ENCODE results near the gene UBR3.
"Not testable (repeated sequence)": the region's sequence is repeated elsewhere in the genome, so short reads cannot be mapped to it uniquely, and the experiment has no call there.

The UBR3 gene

GRCh38 chr2:169865492-169865891, 38.2 kb downstream of the UBR3 start:
- Histone ChIP-seq H3K4me1 (ENCODE audit: control insufficient read depth, insufficient read depth, low read length) (no peaks in the 10 kb centered on the region), H3K9me3 (ENCODE audit: control insufficient read depth, insufficient read depth, low read depth, low read length) (no peaks in the 10 kb centered on the region), H3K36me3 (ENCODE audit: control insufficient read depth in 2 of 2, insufficient read depth in 1 of 2, low read length in 2 of 2) (no peaks in the 10 kb centered on the region), H3K4me3 (ENCODE audit: low read depth, low read length) (no peak overlapping the region), H3K27ac (ENCODE audit: extremely low read depth, low read depth, low read length) (no peak overlapping the region)
- ChIA-PET CTCF (interaction anchor here (0.7 to 1.8 kb wide), 2 partner anchors 28 to 41 kb away, joined by 3 to 8 read pairs; partner anchors contain the start of gene METTL5), POLR2A (no interaction called here)
- TF ChIP-seq PRDM1 (tag by site-specific recombination; IDR thresholded peaks at IDR 0.05) (peak; percentile 83), BCL11B (tag by site-specific recombination; IDR thresholded peaks at IDR 0.05; ENCODE audit: low read depth) (no peak)

- not testable (repeated sequence) for H3K4me3 ChIP-seq (ENCODE audit: low read depth, low read length); H3K36me3 ChIP-seq (ENCODE audit: control insufficient read depth in 2 of 2, insufficient read depth in 1 of 2, low read length in 2 of 2); H3K4me1 ChIP-seq (ENCODE audit: control insufficient read depth, insufficient read depth, low read length); H3K9me3 ChIP-seq (ENCODE audit: control insufficient read depth, insufficient read depth, low read depth, low read length); H3K27ac ChIP-seq (ENCODE audit: extremely low read depth, low read depth, low read length)
- POLR2A ChIA-PET = interaction anchor here (0.7 kb wide), 1 partner anchor 327 kb away, joined by 3 read pairs; no protein-coding TSS in a partner anchor
- TF ChIP-seq EGR2 (tag by site-specific recombination; IDR thresholded peaks at IDR 0.05; ENCODE audit: low read depth) (0 out of 2 replicates have a peak, but pooled peaks have one; percentile 37), ZFHX2 (tag by site-specific recombination; conservative IDR thresholded peaks at IDR 0.05) (peak; percentile 36)
- CTCF ChIA-PET = interaction anchor here (0.7 to 1.8 kb wide), 2 partner anchors 29 to 42 kb away, joined by 3 to 8 read pairs; partner anchors contain the start of gene METTL5
These were observed 39.0 kb downstream of the UBR3 start for GRCh38 chr2:169866230-169866629.

DNA sequence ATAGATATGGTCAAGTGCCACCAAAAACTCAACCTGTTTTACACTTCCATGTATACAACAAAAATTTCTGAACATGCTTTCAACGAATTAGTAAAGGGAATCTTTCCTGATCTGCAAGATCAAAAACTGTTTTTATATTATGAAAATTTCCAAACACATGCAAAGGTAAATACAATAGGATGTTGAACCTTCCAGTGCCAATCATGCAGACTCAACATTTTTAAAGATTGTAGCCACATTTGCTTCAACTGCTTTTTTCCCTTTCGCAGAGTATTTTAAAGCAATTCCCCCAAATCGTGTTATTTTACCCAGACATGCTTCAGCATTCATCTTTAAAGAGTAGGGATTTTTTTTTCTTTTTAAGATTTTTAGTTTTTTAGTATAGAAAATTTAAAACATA, 40.3 kb downstream of the UBR3 start:
- no peak overlapping the region for H3K4me3 ChIP-seq (ENCODE audit: low read depth, low read length)
- no peaks in the 10 kb centered on the region for H3K9me3 ChIP-seq (ENCODE audit: control insufficient read depth, insufficient read depth, low read depth, low read length)
- TF ChIP-seq ZNF24 (tag by site-specific recombination; IDR thresholded peaks at IDR 0.05) = no peak
- no peak for TF ChIP-seq ZNF239 (tag by site-specific recombination; IDR thresholded peaks at IDR 0.05)
- no peak for TF ChIP-seq ZNF560 (tag by site-specific recombination; IDR thresholded peaks at IDR 0.05; ENCODE audit: borderline replicate concordance)
- TF ChIP-seq ZNF654 (tag by site-specific recombination; IDR thresholded peaks at IDR 0.05; ENCODE audit: low read depth) = no peak
- no peak for TF ChIP-seq ZNF777 (tag by site-specific recombination; IDR thresholded peaks at IDR 0.05; ENCODE audit: borderline replicate concordance)
- no peak for TF ChIP-seq ZNF658 (tag by site-specific recombination; IDR thresholded peaks at IDR 0.05)
- no peak for TF ChIP-seq ZNF830 (tag by site-specific recombination; IDR thresholded peaks at IDR 0.05; ENCODE audit: low read depth)
- TF ChIP-seq, protein P1, sequence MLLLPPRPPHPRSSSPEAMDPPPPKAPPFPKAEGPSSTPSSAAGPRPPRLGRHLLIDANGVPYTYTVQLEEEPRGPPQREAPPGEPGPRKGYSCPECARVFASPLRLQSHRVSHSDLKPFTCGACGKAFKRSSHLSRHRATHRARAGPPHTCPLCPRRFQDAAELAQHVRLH (tag by site-specific recombination; IDR thresholded peaks at IDR 0.05) = no peak
- no peak for TF ChIP-seq RBAK (tag by site-specific recombination; IDR thresholded peaks at IDR 0.05)
- CTCF ChIA-PET = interaction anchor here (0.6 kb wide), 1 partner anchor 1105 kb away, joined by 3 read pairs; no protein-coding TSS in a partner anchor
- H3K27ac ChIP-seq (ENCODE audit: extremely low read depth, low read depth, low read length) = no peak overlapping the region
- H3K4me1 ChIP-seq (ENCODE audit: control insufficient read depth, insufficient read depth, low read length) = no peaks in the 10 kb centered on the region
- no peaks in the 10 kb centered on the region for H3K36me3 ChIP-seq (ENCODE audit: control insufficient read depth in 2 of 2, insufficient read depth in 1 of 2, low read length in 2 of 2)
- POLR2A ChIA-PET = no interaction called here

DNA sequence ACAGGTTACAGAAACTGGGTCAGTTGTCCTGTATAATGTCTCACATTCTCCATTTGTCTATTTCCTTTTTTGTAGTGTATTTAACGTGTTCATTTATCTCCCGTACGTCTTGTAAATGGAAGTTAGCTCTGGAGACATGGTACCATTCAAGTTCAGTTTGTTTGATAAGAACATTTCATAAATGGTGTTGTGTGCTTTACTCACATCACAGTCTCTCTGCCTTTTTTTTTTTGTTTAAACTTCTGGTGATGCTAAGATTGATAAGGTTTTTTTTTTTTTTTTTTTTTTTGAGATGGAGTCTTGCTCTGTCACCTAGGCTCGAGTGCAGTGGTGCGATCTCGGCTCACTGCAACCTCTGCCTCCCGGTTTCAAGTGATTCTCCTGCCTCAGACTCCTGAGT, 41.7 kb downstream of the UBR3 start:
- Histone ChIP-seq H3K4me3 (ENCODE audit: low read depth, low read length) (no peak overlapping the region), H3K4me1 (ENCODE audit: control insufficient read depth, insufficient read depth, low read length) (no peaks in the 10 kb centered on the region), H3K9me3 (ENCODE audit: control insufficient read depth, insufficient read depth, low read depth, low read length) (no peaks in the 10 kb centered on the region), H3K27ac (ENCODE audit: extremely low read depth, low read depth, low read length) (no peak overlapping the region), H3K36me3 (ENCODE audit: control insufficient read depth in 2 of 2, insufficient read depth in 1 of 2, low read length in 2 of 2) (no peaks in the 10 kb centered on the region)
- CTCF ChIA-PET = interaction anchor here (0.6 kb wide), 1 partner anchor 26 kb away, joined by 4 read pairs; no protein-coding TSS in a partner anchor
- POLR2A ChIA-PET = no interaction called here
- TF ChIP-seq ZNF211 (tag by site-specific recombination; IDR thresholded peaks at IDR 0.05; ENCODE audit: low read depth) (no peak), HOXD13 (CRISPR knock-in tag; IDR thresholded peaks at IDR 0.05; ENCODE audit: borderline replicate concordance) (no peak), ZEB2 (tag by site-specific recombination; IDR thresholded peaks at IDR 0.05) (no peak), ZNF623 (tag by site-specific recombination; IDR thresholded peaks at IDR 0.05) (no peak), ZFP3 (tag by site-specific recombination; IDR thresholded peaks at IDR 0.05; ENCODE audit: low read depth) (no peak), ZNF521 (tag by site-specific recombination; IDR thresholded peaks at IDR 0.05) (no peak), ZBTB48 (tag by site-specific recombination; IDR thresholded peaks at IDR 0.05) (no peak), WT1 (tag by site-specific recombination; IDR thresholded peaks at IDR 0.05) (no peak), ZNF146 (tag by site-specific recombination; IDR thresholded peaks at IDR 0.05) (no peak), ZNF292 (tag by site-specific recombination; IDR thresholded peaks at IDR 0.05; ENCODE audit: borderline replicate concordance, low read depth) (no peak)
- TF ChIP-seq, protein P2, sequence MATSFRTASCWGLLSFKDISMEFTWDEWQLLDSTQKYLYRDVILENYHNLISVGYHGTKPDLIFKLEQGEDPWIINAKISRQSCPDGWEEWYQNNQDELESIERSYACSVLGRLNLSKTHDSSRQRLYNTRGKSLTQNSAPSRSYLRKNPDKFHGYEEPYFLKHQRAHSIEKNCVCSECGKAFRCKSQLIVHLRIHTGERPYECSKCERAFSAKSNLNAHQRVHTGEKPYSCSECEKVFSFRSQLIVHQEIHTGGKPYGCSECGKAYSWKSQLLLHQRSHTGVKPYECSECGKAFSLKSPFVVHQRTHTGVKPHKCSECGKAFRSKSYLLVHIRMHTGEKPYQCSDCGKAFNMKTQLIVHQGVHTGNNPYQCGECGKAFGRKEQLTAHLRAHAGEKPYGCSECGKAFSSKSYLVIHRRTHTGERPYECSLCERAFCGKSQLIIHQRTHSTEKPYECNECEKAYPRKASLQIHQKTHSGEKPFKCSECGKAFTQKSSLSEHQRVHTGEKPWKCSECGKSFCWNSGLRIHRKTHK (tag by site-specific recombination; IDR thresholded peaks at IDR 0.05) = no peak
- TF ChIP-seq, protein P3, sequence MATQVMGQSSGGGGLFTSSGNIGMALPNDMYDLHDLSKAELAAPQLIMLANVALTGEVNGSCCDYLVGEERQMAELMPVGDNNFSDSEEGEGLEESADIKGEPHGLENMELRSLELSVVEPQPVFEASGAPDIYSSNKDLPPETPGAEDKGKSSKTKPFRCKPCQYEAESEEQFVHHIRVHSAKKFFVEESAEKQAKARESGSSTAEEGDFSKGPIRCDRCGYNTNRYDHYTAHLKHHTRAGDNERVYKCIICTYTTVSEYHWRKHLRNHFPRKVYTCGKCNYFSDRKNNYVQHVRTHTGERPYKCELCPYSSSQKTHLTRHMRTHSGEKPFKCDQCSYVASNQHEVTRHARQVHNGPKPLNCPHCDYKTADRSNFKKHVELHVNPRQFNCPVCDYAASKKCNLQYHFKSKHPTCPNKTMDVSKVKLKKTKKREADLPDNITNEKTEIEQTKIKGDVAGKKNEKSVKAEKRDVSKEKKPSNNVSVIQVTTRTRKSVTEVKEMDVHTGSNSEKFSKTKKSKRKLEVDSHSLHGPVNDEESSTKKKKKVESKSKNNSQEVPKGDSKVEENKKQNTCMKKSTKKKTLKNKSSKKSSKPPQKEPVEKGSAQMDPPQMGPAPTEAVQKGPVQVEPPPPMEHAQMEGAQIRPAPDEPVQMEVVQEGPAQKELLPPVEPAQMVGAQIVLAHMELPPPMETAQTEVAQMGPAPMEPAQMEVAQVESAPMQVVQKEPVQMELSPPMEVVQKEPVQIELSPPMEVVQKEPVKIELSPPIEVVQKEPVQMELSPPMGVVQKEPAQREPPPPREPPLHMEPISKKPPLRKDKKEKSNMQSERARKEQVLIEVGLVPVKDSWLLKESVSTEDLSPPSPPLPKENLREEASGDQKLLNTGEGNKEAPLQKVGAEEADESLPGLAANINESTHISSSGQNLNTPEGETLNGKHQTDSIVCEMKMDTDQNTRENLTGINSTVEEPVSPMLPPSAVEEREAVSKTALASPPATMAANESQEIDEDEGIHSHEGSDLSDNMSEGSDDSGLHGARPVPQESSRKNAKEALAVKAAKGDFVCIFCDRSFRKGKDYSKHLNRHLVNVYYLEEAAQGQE (tag by site-specific recombination; IDR thresholded peaks at IDR 0.05) = no peak
